ENCODE data around the gene CNNM4. TPM values are rescaled to one million over a fixed set of nuclear protein-coding genes. Genes with fewer than 3 reads are reported as not detected.

CNNM4 gene
- total and polyA plus RNA-seq, 4 donors = 2.3 to 8.1 (median 6.0) TPM

DNA sequence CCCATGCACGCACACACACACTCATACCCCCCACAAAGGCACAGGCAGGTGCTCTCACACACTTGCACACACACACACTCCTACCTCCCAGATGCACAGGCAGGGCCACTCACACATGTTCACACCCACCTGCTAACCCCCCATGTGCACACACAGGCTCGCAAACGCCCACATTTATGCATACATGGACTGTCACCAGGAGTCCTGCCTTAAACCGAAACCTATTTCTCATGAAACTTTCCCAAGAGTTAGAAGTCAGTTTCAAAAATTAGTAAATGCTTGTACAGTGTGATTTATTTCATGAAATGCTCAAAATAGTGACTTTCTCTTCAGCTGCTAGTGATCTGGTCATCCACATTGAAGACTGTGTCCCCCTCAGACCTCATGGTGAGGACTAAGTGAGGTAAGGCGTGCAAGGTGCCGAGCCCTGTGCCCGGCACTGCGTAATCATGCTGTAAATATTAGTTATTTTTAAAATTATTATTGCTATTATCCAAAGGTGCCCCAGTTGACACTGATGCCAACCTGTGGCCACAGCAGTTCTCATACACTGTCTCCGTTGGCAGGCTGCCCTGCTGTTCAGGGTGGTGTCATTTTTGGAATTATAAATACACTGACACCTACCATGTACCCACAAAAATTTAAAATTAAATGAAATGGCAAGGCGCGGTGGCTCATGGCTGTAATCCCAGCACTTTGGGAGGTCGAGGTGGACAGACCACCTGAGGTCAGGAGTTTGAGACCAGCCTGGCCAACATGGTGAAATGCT lies 12.4 kb downstream of the CNNM4 start:
- H3K9me3 ChIP-seq (ENCODE audit: control insufficient read depth, low read length) = no peaks in the 10 kb centered on the region
- no peak overlapping the region for H3K4me3 ChIP-seq (ENCODE audit: low read length in 2 of 2)
- H3K36me3 ChIP-seq (ENCODE audit: control insufficient read depth in 1 of 2, insufficient read depth in 2 of 2, low read length in 1 of 2) = no peaks in the 10 kb centered on the region
- DNase-seq = no peak
- H3K27me3 ChIP-seq (ENCODE audit: control insufficient read depth in 1 of 2, insufficient read depth in 2 of 2, low read length in 1 of 2) = no peaks in the 10 kb centered on the region
- no peak overlapping the region for H3K27ac ChIP-seq (ENCODE audit: low read depth in 1 of 2, low read length in 2 of 2)
- no peaks in the 10 kb centered on the region for H3K4me1 ChIP-seq (ENCODE audit: control insufficient read depth in 1 of 2, insufficient read depth in 2 of 2, low read length in 2 of 2)
- 93 to 97% methylated on average over 12 of the region's 12 CpGs for WGBS, 2 donors
- intact Hi-C loops (cut with DNase I) = no loop called here
- ATAC-seq (ENCODE audit: low FRiP score) = no peak

DNA sequence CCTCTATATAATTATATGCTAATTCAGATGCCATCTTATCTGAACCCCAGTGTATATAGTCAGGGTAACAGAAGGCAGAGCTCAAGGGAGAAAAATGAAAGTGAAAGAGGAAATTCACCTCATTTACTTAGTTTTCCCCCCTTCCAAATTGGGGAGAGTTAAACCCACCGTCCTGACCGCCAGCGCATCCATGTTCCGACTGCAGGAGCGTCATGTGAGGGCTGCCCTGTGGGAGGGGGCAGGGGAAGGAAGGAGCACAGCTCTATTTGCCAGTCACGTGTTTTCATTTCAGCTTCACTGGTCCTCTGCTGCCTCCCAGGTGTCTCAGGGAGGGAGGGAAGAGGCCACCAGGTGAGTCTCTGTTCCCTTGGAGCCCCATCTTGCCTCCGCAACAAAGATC lies 13.2 kb downstream of the CNNM4 start:
- intact Hi-C loops (cut with DNase I) = no loop called here
- Histone ChIP-seq H3K4me3 (ENCODE audit: low read length in 2 of 2) (no peak overlapping the region), H3K4me1 (ENCODE audit: control insufficient read depth in 1 of 2, insufficient read depth in 2 of 2, low read length in 2 of 2) (no peaks in the 10 kb centered on the region), H3K27ac (ENCODE audit: low read depth in 1 of 2, low read length in 2 of 2) (no peak overlapping the region), H3K36me3 (ENCODE audit: control insufficient read depth in 1 of 2, insufficient read depth in 2 of 2, low read length in 1 of 2) (no peaks in the 10 kb centered on the region), H3K27me3 (ENCODE audit: control insufficient read depth in 1 of 2, insufficient read depth in 2 of 2, low read length in 1 of 2) (no peaks in the 10 kb centered on the region), H3K9me3 (ENCODE audit: control insufficient read depth, low read length) (no peaks in the 10 kb centered on the region)
- 83 to 91% methylated on average over 7 of the region's 7 CpGs for WGBS, 2 donors
- ATAC-seq (ENCODE audit: low FRiP score) (no peak), DNase-seq (no peak)

- intact Hi-C loops (cut with DNase I) = no loop called here
- Histone ChIP-seq H3K36me3 (ENCODE audit: control insufficient read depth in 1 of 2, insufficient read depth in 2 of 2, low read length in 1 of 2) (no peaks in the 10 kb centered on the region), H3K4me1 (ENCODE audit: control insufficient read depth in 1 of 2, insufficient read depth in 2 of 2, low read length in 2 of 2) (no peaks in the 10 kb centered on the region), H3K27ac (ENCODE audit: low read depth in 1 of 2, low read length in 2 of 2) (no peak overlapping the region), H3K4me3 (ENCODE audit: low read length in 2 of 2) (no peak overlapping the region), H3K9me3 (ENCODE audit: control insufficient read depth, low read length) (no peaks in the 10 kb centered on the region), H3K27me3 (ENCODE audit: control insufficient read depth in 1 of 2, insufficient read depth in 2 of 2, low read length in 1 of 2) (no peaks in the 10 kb centered on the region)
- WGBS, 2 donors = 0 to 33% methylated on average over 1 of the region's 1 CpG
- DNase-seq = no peak
- ATAC-seq (ENCODE audit: low FRiP score) = no peak
Observed at GRCh38 chr2:96775160-96775559, 14.5 kb downstream of the CNNM4 start.

DNA sequence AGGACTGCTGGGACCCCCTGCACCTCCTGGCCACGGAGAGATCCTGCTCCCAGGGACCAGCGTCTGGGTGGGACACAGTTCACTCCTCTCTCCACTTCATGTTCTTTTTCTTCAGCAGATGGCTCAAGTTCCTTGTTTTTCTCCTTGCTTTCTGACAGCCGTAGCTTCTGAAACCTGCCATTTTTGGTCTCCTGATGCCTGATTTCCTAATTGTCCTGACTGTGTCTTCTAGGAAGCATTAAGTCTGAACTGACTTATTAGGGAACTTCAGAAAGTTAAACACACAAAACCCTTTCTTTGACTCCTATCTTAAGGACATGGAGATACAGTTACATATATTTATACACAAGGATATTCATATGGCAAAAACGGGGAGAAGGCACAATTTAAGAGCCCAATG lies 22.7 kb downstream of the CNNM4 start:
- Histone ChIP-seq H3K27me3 (ENCODE audit: control insufficient read depth in 1 of 2, insufficient read depth in 2 of 2, low read length in 1 of 2) (no peaks in the 10 kb centered on the region), H3K4me3 (ENCODE audit: low read length in 2 of 2) (no peak overlapping the region), H3K4me1 (ENCODE audit: control insufficient read depth in 1 of 2, insufficient read depth in 2 of 2, low read length in 2 of 2) (peaks cover 0 to 2% of the 10 kb centered on the region in 2 donors), H3K9me3 (ENCODE audit: control insufficient read depth, low read length) (no peaks in the 10 kb centered on the region), H3K36me3 (ENCODE audit: control insufficient read depth in 1 of 2, insufficient read depth in 2 of 2, low read length in 1 of 2) (no peaks in the 10 kb centered on the region), H3K27ac (ENCODE audit: low read depth in 1 of 2, low read length in 2 of 2) (no peak overlapping the region)
- no peak for DNase-seq
- 60 to 71% methylated on average over 4 of the region's 4 CpGs for WGBS, 2 donors
- intact Hi-C loops (cut with DNase I) = no loop called here
- no peak for ATAC-seq (ENCODE audit: low FRiP score)

DNA sequence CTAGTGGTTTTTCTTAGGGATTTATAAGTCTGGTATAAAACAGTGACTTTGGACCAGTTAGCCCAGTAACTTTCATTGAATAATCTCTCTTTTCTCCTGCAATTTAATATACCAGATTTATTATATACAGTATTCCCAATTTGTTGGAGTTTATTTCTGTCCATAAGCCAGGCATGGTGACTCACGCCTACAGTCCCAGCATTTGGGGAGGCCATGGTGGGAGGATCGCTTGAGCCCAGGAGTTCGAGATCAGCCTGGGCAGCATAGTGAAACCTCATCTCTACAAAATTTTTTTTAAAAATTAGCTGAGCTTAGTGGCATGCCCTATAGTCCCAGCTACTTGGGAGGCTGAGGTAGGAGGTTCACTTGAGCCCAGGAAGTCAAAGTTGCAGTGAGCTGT lies 26.7 kb downstream of the CNNM4 start:
- Histone ChIP-seq H3K27me3 (ENCODE audit: control insufficient read depth in 1 of 2, insufficient read depth in 2 of 2, low read length in 1 of 2) (no peaks in the 10 kb centered on the region), H3K4me3 (ENCODE audit: low read length in 2 of 2) (no peak overlapping the region), H3K4me1 (ENCODE audit: control insufficient read depth in 1 of 2, insufficient read depth in 2 of 2, low read length in 2 of 2) (peaks cover 0 to 2% of the 10 kb centered on the region in 2 donors), H3K9me3 (ENCODE audit: control insufficient read depth, low read length) (no peaks in the 10 kb centered on the region), H3K36me3 (ENCODE audit: control insufficient read depth in 1 of 2, insufficient read depth in 2 of 2, low read length in 1 of 2) (no peaks in the 10 kb centered on the region), H3K27ac (ENCODE audit: low read depth in 1 of 2, low read length in 2 of 2) (no peak overlapping the region)
- no peak for DNase-seq
- no peak for ATAC-seq (ENCODE audit: low FRiP score)
- intact Hi-C loops (cut with DNase I) = loop anchor here in 1 of 2 donors (1.0 kb wide), 1 partner anchor 12 kb away; no protein-coding TSS in a partner anchor
- WGBS, 2 donors = 81 to 85% methylated on average over 3 of the region's 3 CpGs

DNA sequence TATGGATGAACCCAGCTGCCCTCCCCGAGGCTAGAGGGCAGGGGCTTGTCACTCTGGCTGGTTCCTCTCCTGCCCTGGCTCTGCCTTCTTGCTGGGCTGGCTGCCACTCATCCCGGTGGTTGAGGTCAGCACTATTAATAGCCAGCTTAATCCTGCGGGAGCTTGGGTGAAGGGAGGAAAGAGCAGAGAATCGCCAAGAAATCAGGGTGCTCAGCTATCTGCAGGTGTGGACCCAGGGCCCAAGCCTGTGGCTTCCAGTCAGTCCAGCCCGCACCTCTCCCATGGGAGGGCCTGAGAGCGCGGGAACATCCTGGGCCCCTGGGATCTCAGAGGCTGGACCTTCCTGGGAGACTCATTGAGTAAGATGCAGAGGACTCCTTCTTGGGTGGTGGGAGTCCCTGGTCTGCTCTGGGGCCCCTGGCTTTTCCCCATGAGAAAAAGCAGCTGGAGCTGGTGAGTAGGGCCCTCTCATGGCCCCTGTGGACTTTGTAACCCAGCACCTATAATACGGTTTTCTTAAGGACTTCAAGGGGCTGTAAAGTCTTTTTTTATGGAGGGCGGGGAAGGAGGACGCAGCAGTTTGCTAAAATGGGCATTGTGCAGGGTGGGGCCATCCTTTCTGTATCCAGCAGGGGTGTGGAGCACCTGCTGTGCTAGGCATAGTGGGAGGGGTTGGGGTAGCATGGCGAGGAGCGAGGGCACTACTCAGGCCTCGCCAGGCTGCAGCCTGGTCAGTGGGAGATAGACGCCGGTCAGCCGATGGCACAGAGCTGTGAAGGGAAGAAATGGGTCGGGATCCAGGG lies 27.9 kb downstream of the CNNM4 start:
- peak; percentile 84 for ATAC-seq (ENCODE audit: low FRiP score)
- Histone ChIP-seq H3K4me3 (ENCODE audit: low read length in 2 of 2) (no peak overlapping the region), H3K27ac (ENCODE audit: low read depth in 1 of 2, low read length in 2 of 2) (peak overlapping the region in 1 of 2 donors; percentile 44), H3K36me3 (ENCODE audit: control insufficient read depth in 1 of 2, insufficient read depth in 2 of 2, low read length in 1 of 2) (no peaks in the 10 kb centered on the region), H3K27me3 (ENCODE audit: control insufficient read depth in 1 of 2, insufficient read depth in 2 of 2, low read length in 1 of 2) (no peaks in the 10 kb centered on the region), H3K4me1 (ENCODE audit: control insufficient read depth in 1 of 2, insufficient read depth in 2 of 2, low read length in 2 of 2) (peaks cover 0 to 2% of the 10 kb centered on the region in 2 donors), H3K9me3 (ENCODE audit: control insufficient read depth, low read length) (no peaks in the 10 kb centered on the region)
- WGBS, 2 donors = 29 to 32% methylated on average over 17 of the region's 17 CpGs
- intact Hi-C loops (cut with DNase I) = no loop called here
- DNase-seq = peak; percentile 70 to 87

DNA sequence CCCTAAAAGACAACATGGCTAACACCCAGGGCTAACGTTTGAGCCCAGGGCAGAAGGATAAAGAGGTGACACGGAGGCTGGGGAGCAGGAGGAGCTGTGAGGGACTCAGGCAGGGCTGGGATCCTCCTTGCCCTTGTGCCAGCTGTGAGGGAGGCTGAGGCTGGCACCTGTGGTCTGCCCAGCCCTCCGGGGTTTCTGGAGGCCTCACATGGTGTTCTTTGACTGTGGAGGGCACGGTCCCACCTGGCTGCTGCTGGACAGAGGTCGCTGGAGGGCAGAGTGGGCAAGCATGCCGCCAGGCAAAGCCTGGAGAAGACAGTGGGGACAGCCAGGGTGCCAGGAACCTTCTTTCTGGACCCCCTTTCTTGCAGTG lies 28.5 kb downstream of the CNNM4 start:
- Histone ChIP-seq H3K27me3 (ENCODE audit: control insufficient read depth in 1 of 2, insufficient read depth in 2 of 2, low read length in 1 of 2) (no peaks in the 10 kb centered on the region), H3K9me3 (ENCODE audit: control insufficient read depth, low read length) (no peaks in the 10 kb centered on the region), H3K36me3 (ENCODE audit: control insufficient read depth in 1 of 2, insufficient read depth in 2 of 2, low read length in 1 of 2) (no peaks in the 10 kb centered on the region), H3K27ac (ENCODE audit: low read depth in 1 of 2, low read length in 2 of 2) (no peak overlapping the region), H3K4me3 (ENCODE audit: low read length in 2 of 2) (no peak overlapping the region), H3K4me1 (ENCODE audit: control insufficient read depth in 1 of 2, insufficient read depth in 2 of 2, low read length in 2 of 2) (peaks cover 0 to 2% of the 10 kb centered on the region in 2 donors)
- ATAC-seq (ENCODE audit: low FRiP score) (no peak), DNase-seq (no peak)
- intact Hi-C loops (cut with DNase I) = no loop called here
- WGBS, 2 donors = 64 to 69% methylated on average over 6 of the region's 6 CpGs

DNA sequence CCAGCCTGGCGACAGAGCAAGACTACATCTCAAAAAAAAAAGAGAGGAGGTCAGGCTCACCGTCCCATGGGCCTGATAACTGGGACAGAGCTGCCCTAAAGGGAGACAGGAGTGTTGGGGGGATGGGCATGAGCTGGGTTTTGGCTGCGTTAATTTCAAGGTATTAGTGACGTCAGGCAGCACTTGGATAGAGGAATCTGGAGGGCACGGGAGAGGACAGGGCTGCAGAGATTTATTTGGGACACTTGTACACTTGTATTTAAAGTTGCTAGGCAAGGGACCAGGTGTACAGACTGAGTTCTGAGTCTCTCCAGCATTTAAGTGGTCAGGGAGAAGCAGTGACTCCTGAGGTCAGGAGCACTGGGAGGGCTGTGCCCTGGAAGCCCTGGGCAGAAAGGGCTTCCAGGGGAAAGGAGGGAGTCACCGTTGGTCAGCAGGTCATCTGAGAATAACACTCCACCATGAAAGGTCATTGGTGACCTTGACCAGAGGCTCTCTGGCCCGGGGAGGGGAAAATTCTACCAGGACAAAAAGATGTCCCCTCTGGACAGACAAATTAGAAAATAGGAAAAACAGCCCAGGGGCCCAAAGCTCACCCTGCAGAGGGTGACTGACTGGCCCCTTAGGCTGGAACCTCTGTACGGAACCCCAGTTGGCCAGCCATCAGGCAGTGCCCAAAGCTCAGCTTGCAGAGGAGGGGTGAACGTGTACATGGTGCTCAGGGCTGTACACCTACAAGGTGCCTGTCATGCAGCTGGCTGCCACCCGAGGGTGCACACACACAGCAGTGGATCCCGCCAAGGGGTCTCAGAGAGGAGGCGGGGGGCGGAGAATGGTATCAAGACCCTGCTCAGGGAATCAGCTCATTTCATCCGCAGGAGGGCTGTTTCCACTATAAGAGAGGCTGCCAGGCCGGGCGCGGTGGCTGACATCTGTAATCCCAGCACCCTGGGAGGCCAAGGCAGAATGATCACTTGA lies 32.4 kb downstream of the CNNM4 start:
- Histone ChIP-seq H3K4me3 (ENCODE audit: low read length in 2 of 2) (no peak overlapping the region), H3K36me3 (ENCODE audit: control insufficient read depth in 1 of 2, insufficient read depth in 2 of 2, low read length in 1 of 2) (peaks cover 0 to 2% of the 10 kb centered on the region in 2 donors), H3K9me3 (ENCODE audit: control insufficient read depth, low read length) (no peaks in the 10 kb centered on the region), H3K27me3 (ENCODE audit: control insufficient read depth in 1 of 2, insufficient read depth in 2 of 2, low read length in 1 of 2) (no peaks in the 10 kb centered on the region), H3K4me1 (ENCODE audit: control insufficient read depth in 1 of 2, insufficient read depth in 2 of 2, low read length in 2 of 2) (peaks cover 0 to 2% of the 10 kb centered on the region in 2 donors), H3K27ac (ENCODE audit: low read depth in 1 of 2, low read length in 2 of 2) (no peak overlapping the region)
- DNase-seq = peak; percentile 5 to 21
- 88 to 90% methylated on average over 17 of the region's 17 CpGs for WGBS, 2 donors
- ATAC-seq (ENCODE audit: low FRiP score) = no peak
- intact Hi-C loops (cut with DNase I) = loop anchor here in 1 of 2 donors (10.0 kb wide), 1 partner anchor 48 kb away; the partner anchor contains the start of gene LMAN2L
